ENCODE measurements around the gene RPS6KL1. TPM values are rescaled to one million over a fixed set of nuclear protein-coding genes. Genes with fewer than 3 reads are reported as not detected.

RPS6KL1 gene
- total and polyA plus RNA-seq, 8 donors = 4.0 to 23.8 (median 7.2) TPM

- no peak overlapping the region for H3K27ac ChIP-seq
- DNase-seq = no peak
- H3K36me3 ChIP-seq = no peaks in the 10 kb centered on the region
- FAIRE-seq = no peak
- no peak for TF ChIP-seq CTCF (IDR thresholded peaks at IDR 0.05)
- intact Hi-C loops (cut with DNase I) = loop anchor here in 2 of 3 donors (5.0 kb wide), 2 partner anchors 47 to 52 kb away; no protein-coding TSS in a partner anchor
- ATAC-seq = no peak
- H3K4me3 ChIP-seq = no peak overlapping the region
- no peaks in the 10 kb centered on the region for H3K9me3 ChIP-seq
- no peaks in the 10 kb centered on the region for H3K27me3 ChIP-seq
- WGBS, 2 donors = 73 to 75% methylated on average over 14 of the region's 14 CpGs
- peaks cover 0 to 3% (median 0%) of the 10 kb centered on the region in 3 donors for H3K4me1 ChIP-seq
Measured at GRCh38 chr14:74909501-74909900, 13.6 kb downstream of the RPS6KL1 start.

DNA sequence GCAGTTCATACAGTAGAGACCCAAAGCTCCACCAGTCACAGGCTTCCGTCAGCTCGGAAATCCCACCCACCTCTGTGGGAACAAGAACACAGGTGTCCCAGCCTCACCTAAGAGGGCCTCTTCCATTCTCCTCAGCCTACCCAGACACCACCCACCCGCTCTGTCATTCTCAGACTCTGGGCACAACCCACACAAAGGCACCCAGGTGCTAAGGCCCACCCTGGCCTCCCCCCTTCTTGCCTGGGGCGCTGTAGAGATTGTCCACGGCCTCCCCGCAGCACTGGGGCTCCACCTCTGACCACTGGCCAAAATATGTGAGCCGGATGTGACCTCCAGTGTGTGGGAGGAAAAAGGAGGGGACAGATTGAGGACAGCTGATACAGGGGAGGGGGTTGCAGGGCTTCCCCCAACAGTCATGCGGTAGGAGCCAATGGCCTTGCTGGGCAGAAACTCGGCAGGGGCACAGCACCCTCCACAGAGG is 14.2 kb downstream of the RPS6KL1 start:
- Histone ChIP-seq H3K4me3 (no peak overlapping the region), H3K27ac (no peak overlapping the region), H3K27me3 (no peaks in the 10 kb centered on the region), H3K9me3 (no peaks in the 10 kb centered on the region), H3K4me1 (no peaks in the 10 kb centered on the region), H3K36me3 (no peaks in the 10 kb centered on the region)
- no peak for TF ChIP-seq CTCF (IDR thresholded peaks at IDR 0.05)
- ATAC-seq (no peak), DNase-seq (no peak), FAIRE-seq (no peak)
- intact Hi-C loops (cut with DNase I) = loop anchor here in 2 of 3 donors (5.0 kb wide), 2 partner anchors 47 to 52 kb away; no protein-coding TSS in a partner anchor
- WGBS, 2 donors = 63 to 65% methylated on average over 9 of the region's 9 CpGs

GRCh38 chr14:74907744-74908143 is 15.3 kb downstream of the RPS6KL1 start:
- intact Hi-C loops (cut with DNase I) = loop anchor here in 2 of 3 donors (5.0 kb wide), 2 partner anchors 45 to 50 kb away; no protein-coding TSS in a partner anchor
- no peak overlapping the region for H3K27ac ChIP-seq
- no peak for FAIRE-seq

GRCh38 chr14:74906925-74907521 is 16.0 kb downstream of the RPS6KL1 start:
- 77 to 82% methylated on average over 12 of the region's 12 CpGs for WGBS, 2 donors
- ATAC-seq (peak in 1 of 4 donors; percentile 7), DNase-seq (no peak), FAIRE-seq (no peak)
- H3K4me1 ChIP-seq = no peaks in the 10 kb centered on the region
- no peak overlapping the region for H3K27ac ChIP-seq
- intact Hi-C loops (cut with DNase I) = loop anchor here in 2 of 3 donors (5.0 kb wide), 2 partner anchors 45 to 50 kb away; no protein-coding TSS in a partner anchor
- peaks cover 0 to 12% (median 2%) of the 10 kb centered on the region in 3 donors for H3K36me3 ChIP-seq
- no peaks in the 10 kb centered on the region for H3K27me3 ChIP-seq
- H3K4me3 ChIP-seq = no peak overlapping the region
- no peak for TF ChIP-seq CTCF (IDR thresholded peaks at IDR 0.05)
- no peaks in the 10 kb centered on the region for H3K9me3 ChIP-seq

More at GRCh38 chr14:74907744-74908143, 15.3 kb downstream of the RPS6KL1 start:
- no peak for TF ChIP-seq CTCF (IDR thresholded peaks at IDR 0.05)
- peaks cover 0 to 5% (median 2%) of the 10 kb centered on the region in 3 donors for H3K36me3 ChIP-seq
- H3K4me1 ChIP-seq = no peaks in the 10 kb centered on the region
- no peaks in the 10 kb centered on the region for H3K9me3 ChIP-seq
- H3K4me3 ChIP-seq = no peak overlapping the region
- H3K27me3 ChIP-seq = no peaks in the 10 kb centered on the region
- ATAC-seq (no peak), DNase-seq (no peak)
- 47 to 57% methylated on average over 6 of the region's 6 CpGs for WGBS, 2 donors

Measured in pancreas (tissue), 10 donors.